ENCODE measurements around the gene TSPAN9. TPM values are rescaled to one million over a fixed set of nuclear protein-coding genes. Genes with fewer than 3 reads are reported as not detected.

TSPAN9 gene
- polyA plus RNA-seq, 1 donor (not counting 4 experiments of a cell fraction or from before 2014, with no cell fraction given): 27.5 TPM

- Histone ChIP-seq H4K20me1 (ENCODE audit: control insufficient read depth, extremely low read depth, insufficient read depth, low read length) (no peaks in the 10 kb centered on the region), H3K9ac (ENCODE audit: control insufficient read depth, extremely low read depth, insufficient read depth, low read length) (no peak overlapping the region), H3K9me3 (ENCODE audit: control insufficient read depth, low read depth, low read length) (no peaks in the 10 kb centered on the region), H3K27me3 (ENCODE audit: control insufficient read depth, extremely low read depth, insufficient read depth, low read length) (no peaks in the 10 kb centered on the region), H3K4me2 (ENCODE audit: control insufficient read depth, extremely low read depth, insufficient read depth, low read depth, low read length) (no peak overlapping the region), H3K9me1 (ENCODE audit: control insufficient read depth, extremely low read depth, insufficient read depth, low read length) (no peaks in the 10 kb centered on the region), H2AFZ (ENCODE audit: control insufficient read depth, low read length) (no peak overlapping the region), H3K4me1 (ENCODE audit: control insufficient read depth, extremely low read depth, insufficient read depth, low read length) (peaks cover 37% of the 10 kb centered on the region), H3K36me3 (ENCODE audit: control insufficient read depth in 2 of 2, extremely low read depth in 1 of 2, insufficient read depth in 2 of 2, low read length in 2 of 2) (no peaks in the 10 kb centered on the region), H3K4me3 (ENCODE audit: control insufficient read depth in 2 of 3, extremely low read depth in 1 of 3, insufficient read depth in 2 of 3, low read depth in 1 of 3, low read length in 3 of 3) (no peak overlapping the region), H3K27ac (ENCODE audit: control insufficient read depth, insufficient read depth, low read length) (no peak overlapping the region), H3K79me2 (ENCODE audit: control insufficient read depth, insufficient read depth, low read length) (no peaks in the 10 kb centered on the region)
- dilution Hi-C loops (cut with MboI; ENCODE audit: extremely low pct_ligation_motif_present, low sequenced_read_pairs): no loop called here
- no peak for DNase-seq (ENCODE audit: low read depth, low spot score)
- TF ChIP-seq EZH2 (IDR thresholded peaks at IDR 0.05; ENCODE audit: low read length) (no peak), CTCF (optimal IDR thresholded peaks at IDR 0.05 in 1 of 3, IDR thresholded peaks at IDR 0.05 in 1 of 3, conservative IDR thresholded peaks at IDR 0.05 in 1 of 3; ENCODE audit: extremely low read depth in 1 of 3, insufficient read depth in 2 of 3, low read length in 3 of 3) (no peak)
- FAIRE-seq: no peak
Observed at GRCh38 chr12:3302401-3303041, 225.3 kb downstream of the TSPAN9 start.

DNA sequence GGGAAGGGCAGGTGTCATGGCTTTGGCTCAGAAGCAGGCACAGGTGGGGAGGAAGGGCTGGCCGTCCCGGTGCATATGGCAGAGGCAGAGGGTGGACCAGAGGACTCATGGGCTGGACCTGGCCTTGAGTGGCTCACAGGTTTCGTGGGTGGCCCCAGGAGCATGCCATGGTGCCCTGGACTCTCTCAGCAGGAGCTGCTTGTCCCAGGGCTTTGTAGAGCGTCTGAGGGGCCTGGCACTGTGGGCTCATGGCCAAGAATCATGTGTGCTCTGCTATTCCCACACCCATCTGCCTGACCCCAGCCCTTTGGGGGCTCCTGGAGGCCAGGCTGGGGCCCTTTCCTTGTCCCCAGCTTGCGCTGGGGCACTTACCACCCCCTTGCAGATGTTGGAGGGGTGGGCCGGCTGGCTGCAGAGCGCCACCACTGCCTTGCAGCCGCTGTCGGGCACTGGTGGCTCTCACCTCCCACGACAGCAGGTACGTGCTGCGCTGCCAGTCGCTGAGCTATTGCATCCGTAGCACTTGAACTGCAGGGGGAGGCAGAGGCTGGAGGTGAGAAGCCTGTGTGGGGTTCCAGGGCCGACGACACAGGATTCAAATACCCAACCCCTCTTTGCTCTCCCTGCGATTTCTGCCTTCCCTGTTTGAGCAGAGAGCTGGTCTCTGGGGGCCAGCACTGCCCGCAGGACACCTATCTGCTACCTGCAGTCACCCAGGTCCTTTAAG is 226.4 kb downstream of the TSPAN9 start:
- H3K27ac ChIP-seq (ENCODE audit: control insufficient read depth, insufficient read depth, low read length): peak overlapping the region; percentile 57
- H3K9me3 ChIP-seq (ENCODE audit: control insufficient read depth, low read depth, low read length): no peaks in the 10 kb centered on the region
- H3K4me1 ChIP-seq (ENCODE audit: control insufficient read depth, extremely low read depth, insufficient read depth, low read length): peaks cover 41% of the 10 kb centered on the region
- H3K79me2 ChIP-seq (ENCODE audit: control insufficient read depth, insufficient read depth, low read length): no peaks in the 10 kb centered on the region
- no peak overlapping the region for H3K4me3 ChIP-seq (ENCODE audit: control insufficient read depth in 2 of 3, extremely low read depth in 1 of 3, insufficient read depth in 2 of 3, low read depth in 1 of 3, low read length in 3 of 3)
- H4K20me1 ChIP-seq (ENCODE audit: control insufficient read depth, extremely low read depth, insufficient read depth, low read length): no peaks in the 10 kb centered on the region
- H3K9me1 ChIP-seq (ENCODE audit: control insufficient read depth, extremely low read depth, insufficient read depth, low read length): no peaks in the 10 kb centered on the region
- no peaks in the 10 kb centered on the region for H3K36me3 ChIP-seq (ENCODE audit: control insufficient read depth in 2 of 2, extremely low read depth in 1 of 2, insufficient read depth in 2 of 2, low read length in 2 of 2)
- dilution Hi-C loops (cut with MboI; ENCODE audit: extremely low pct_ligation_motif_present, low sequenced_read_pairs): no loop called here
- TF ChIP-seq EZH2 (IDR thresholded peaks at IDR 0.05; ENCODE audit: low read length) (no peak), CTCF (optimal IDR thresholded peaks at IDR 0.05 in 1 of 3, IDR thresholded peaks at IDR 0.05 in 1 of 3, conservative IDR thresholded peaks at IDR 0.05 in 1 of 3; ENCODE audit: extremely low read depth in 1 of 3, insufficient read depth in 2 of 3, low read length in 3 of 3) (peak in 2 of 3 experiments; percentile 29 to 50)
- peak overlapping the region; percentile 36 for H3K9ac ChIP-seq (ENCODE audit: control insufficient read depth, extremely low read depth, insufficient read depth, low read length)
- no peak overlapping the region for H3K4me2 ChIP-seq (ENCODE audit: control insufficient read depth, extremely low read depth, insufficient read depth, low read depth, low read length)
- FAIRE-seq: no peak
- H3K27me3 ChIP-seq (ENCODE audit: control insufficient read depth, extremely low read depth, insufficient read depth, low read length): no peaks in the 10 kb centered on the region
- no peak overlapping the region for H2AFZ ChIP-seq (ENCODE audit: control insufficient read depth, low read length)
- DNase-seq (ENCODE audit: low read depth, low spot score): no peak
